OCI-LY3 (cell line): ENCODE measurements around the gene SFI1.

Experiments used
- CTCF ChIP-seq: fragments of 200-600, 300-600 bp; sonication (generic); IDR thresholded peaks from 2 replicates; pipeline ENCODE4 v1.5.1; 2014; ENCODE audit warnings: antibody characterized with exemption, low read length, low read depth
- EZH2phosphoT487 ChIP-seq: fragments of 200-600 bp; shearing (Covaris generic); IDR thresholded peaks from 2 replicates; pipeline ENCODE4 v1.6.1; 2018; ENCODE audit warnings: antibody characterized with exemption, mixed run types, low read depth

- no peak for TF ChIP-seq EZH2phosphoT487
- TF ChIP-seq CTCF, result no peak
Observed at GRCh38 chr22:31586137-31586920, 90.0 kb downstream of the SFI1 start.
